GM12872 (cell line): Measurements from ENCODE around the gene ARHGAP33.

Experiments used
- CTCF ChIP-seq: IDR thresholded peaks from 3 replicates; pipeline ENCODE4 v1.5.1; 2011; ENCODE audit warnings: low read depth, mild to moderate bottlenecking, low read length, moderate library complexity; ENCODE audit not compliant: insufficient read depth

The ARHGAP33 gene

GRCh38 chr19:35746531-35746930, 28.8 kb upstream of the ARHGAP33 start:
- TF ChIP-seq CTCF = no peak

GRCh38 chr19:35748106-35749020, 27.0 kb upstream of the ARHGAP33 start, which contains the start of gene LIN37:
Gene LIN37 (plus strand): TSS chr19:35748576. CDS start chr19:35748725, 149 bp downstream.
- TF ChIP-seq CTCF = no peak

GRCh38 chr19:35750167-35750566, 25.2 kb upstream of the ARHGAP33 start:
- no peak for TF ChIP-seq CTCF

- no peak for TF ChIP-seq CTCF
Observed at GRCh38 chr19:35751839-35752745, 23.3 kb upstream of the ARHGAP33 start.

- TF ChIP-seq CTCF = no peak
Observed at GRCh38 chr19:35752746-35753350, 22.5 kb upstream of the ARHGAP33 start.

GRCh38 chr19:35753634-35754369, 21.6 kb upstream of the ARHGAP33 start:
- TF ChIP-seq CTCF = no peak
